NT2/D1 (cell line): ENCODE results near the gene NUMA1.

Experiments used
- DNase-seq: peaks from one replicate; pipeline ENCODE4 v3.0.0-alpha.2; 2011; ENCODE audit warnings: low read depth, low spot score
- H3K27me3 ChIP-seq: 2 replicates; pipeline ENCODE4 v1.6.0; 2011; ENCODE audit warnings: mild to moderate bottlenecking; ENCODE audit not compliant: insufficient read length, insufficient read depth
- H3K36me3 ChIP-seq: 2 replicates; pipeline ENCODE4 v1.6.1; 2011; ENCODE audit warnings: mild to moderate bottlenecking, low read length, mixed read lengths; ENCODE audit not compliant: insufficient read depth, insufficient read length
- H3K4me1 ChIP-seq: 2 replicates; pipeline ENCODE4 v1.5.1; 2011; ENCODE audit not compliant: insufficient read depth, insufficient read length
- H3K4me3 ChIP-seq: 2 replicates; pipeline ENCODE4 v1.5.1; 2011; ENCODE audit warnings: low read depth; ENCODE audit not compliant: insufficient read length
- H3K9ac ChIP-seq: 2 replicates; pipeline ENCODE4 v1.6.0; 2011; ENCODE audit warnings: low read depth; ENCODE audit not compliant: insufficient read length
- H3K9me3 ChIP-seq: 2 replicates; pipeline ENCODE4 v1.5.1; 2011; ENCODE audit warnings: mild to moderate bottlenecking, low read length; ENCODE audit not compliant: insufficient read depth
- SUZ12 ChIP-seq: IDR thresholded peaks from 2 replicates; pipeline ENCODE4 v1.6.1; 2011; ENCODE audit not compliant: insufficient read length, insufficient read depth; ENCODE audit errors: extremely low read depth
- YY1 ChIP-seq: IDR thresholded peaks from 2 replicates; pipeline ENCODE4 v1.6.1; 2011; ENCODE audit not compliant: insufficient read length, insufficient read depth
- ZNF274 ChIP-seq: IDR thresholded peaks from 2 replicates; pipeline ENCODE4 v1.6.1; 2011; ENCODE audit warnings: mild to moderate bottlenecking, low read depth, low read length

NUMA1 gene

DNA sequence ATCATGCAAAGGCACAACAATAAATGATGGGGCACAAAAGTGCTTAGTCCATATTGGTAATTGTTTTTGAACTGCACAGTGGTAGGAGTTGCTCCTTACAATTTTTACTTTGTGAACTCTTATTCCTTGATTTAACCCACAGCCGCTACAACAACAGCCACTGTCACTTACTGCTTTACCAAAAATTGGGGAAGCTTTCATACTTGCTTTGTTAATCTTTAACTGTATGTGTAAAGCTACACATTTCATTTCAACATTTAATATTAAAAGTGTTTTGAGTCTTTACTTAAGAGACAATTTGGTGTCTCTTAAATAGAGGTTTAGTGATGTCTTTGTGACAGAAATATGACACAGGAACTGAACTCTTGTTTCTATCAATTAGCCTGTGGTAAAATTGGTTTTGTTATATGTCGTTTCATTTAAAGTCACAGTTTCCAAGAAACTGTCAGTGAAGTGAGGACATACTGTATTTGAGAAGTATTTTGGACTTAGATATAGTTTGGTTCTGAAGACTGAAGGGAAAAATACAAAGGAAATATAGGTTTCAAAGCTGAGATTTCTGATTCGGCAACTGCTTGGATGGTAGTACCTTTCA is 88.1 kb downstream of the NUMA1 start:
- H3K27me3 ChIP-seq = no peaks in the 10 kb centered on the region
- H3K9ac ChIP-seq = no peak overlapping the region
- no peaks in the 10 kb centered on the region for H3K9me3 ChIP-seq
- H3K36me3 ChIP-seq = peaks cover 49% of the 10 kb centered on the region
- TF ChIP-seq SUZ12 = no peak
- DNase-seq = no peak
- H3K4me3 ChIP-seq = no peak overlapping the region
- H3K4me1 ChIP-seq = no peaks in the 10 kb centered on the region

- TF ChIP-seq YY1 (no peak), ZNF274 (no peak), SUZ12 (no peak)
- Histone ChIP-seq H3K9ac (no peak overlapping the region), H3K4me1 (no peaks in the 10 kb centered on the region), H3K36me3 (peaks cover 48% of the 10 kb centered on the region), H3K4me3 (no peak overlapping the region), H3K27me3 (no peaks in the 10 kb centered on the region), H3K9me3 (no peaks in the 10 kb centered on the region)
- no peak for DNase-seq
Observed at GRCh38 chr11:71991494-71991893, 88.8 kb downstream of the NUMA1 start.

- DNase-seq = no peak
- Histone ChIP-seq H3K9me3 (no peaks in the 10 kb centered on the region), H3K36me3 (peaks cover 45% of the 10 kb centered on the region), H3K4me3 (no peak overlapping the region), H3K9ac (no peak overlapping the region), H3K27me3 (no peaks in the 10 kb centered on the region), H3K4me1 (no peaks in the 10 kb centered on the region)
- TF ChIP-seq ZNF274 (no peak), SUZ12 (no peak), YY1 (no peak)
Observed at GRCh38 chr11:71990701-71991100, 89.6 kb downstream of the NUMA1 start.

GRCh38 chr11:71988050-71988449 is 92.3 kb downstream of the NUMA1 start:
- Histone ChIP-seq H3K27me3 (no peaks in the 10 kb centered on the region), H3K4me3 (no peak overlapping the region), H3K36me3 (peaks cover 59% of the 10 kb centered on the region), H3K9me3 (no peaks in the 10 kb centered on the region), H3K4me1 (no peaks in the 10 kb centered on the region), H3K9ac (no peak overlapping the region)
- TF ChIP-seq SUZ12 (no peak), YY1 (no peak), ZNF274 (no peak)
- no peak for DNase-seq

GRCh38 chr11:71987521-71987920 is 92.8 kb downstream of the NUMA1 start:
- DNase-seq = no peak
- Histone ChIP-seq H3K4me3 (no peak overlapping the region), H3K9ac (no peak overlapping the region), H3K9me3 (no peaks in the 10 kb centered on the region), H3K4me1 (no peaks in the 10 kb centered on the region), H3K27me3 (no peaks in the 10 kb centered on the region), H3K36me3 (peaks cover 64% of the 10 kb centered on the region)
- TF ChIP-seq YY1 (no peak), SUZ12 (no peak)

GRCh38 chr11:71986131-71986530 is 94.2 kb downstream of the NUMA1 start:
- H3K36me3 ChIP-seq = peaks cover 57% of the 10 kb centered on the region
- H3K9me3 ChIP-seq = no peaks in the 10 kb centered on the region
- H3K4me1 ChIP-seq = no peaks in the 10 kb centered on the region
- H3K9ac ChIP-seq = no peak overlapping the region
- DNase-seq = no peak
- TF ChIP-seq ZNF274 (no peak), YY1 (no peak), SUZ12 (no peak)
- H3K27me3 ChIP-seq = no peaks in the 10 kb centered on the region
- H3K4me3 ChIP-seq = no peak overlapping the region

GRCh38 chr11:71979602-71980001 is 100.7 kb downstream of the NUMA1 start:
- no peak overlapping the region for H3K9ac ChIP-seq
- TF ChIP-seq YY1 (no peak), SUZ12 (no peak), ZNF274 (no peak)
- peaks cover 44% of the 10 kb centered on the region for H3K36me3 ChIP-seq
- DNase-seq = no peak
- no peaks in the 10 kb centered on the region for H3K27me3 ChIP-seq
- H3K9me3 ChIP-seq = peaks cover 9% of the 10 kb centered on the region; the same call in 1 of the 2 replicates
- no peaks in the 10 kb centered on the region for H3K4me1 ChIP-seq
- H3K4me3 ChIP-seq = no peak overlapping the region

- Histone ChIP-seq H3K36me3 (peaks cover 44% of the 10 kb centered on the region), H3K4me3 (no peak overlapping the region), H3K9me3 (peaks cover 9% of the 10 kb centered on the region; the same call in 1 of the 2 replicates), H3K4me1 (no peaks in the 10 kb centered on the region), H3K27me3 (no peaks in the 10 kb centered on the region), H3K9ac (no peak overlapping the region)
- TF ChIP-seq SUZ12 = no peak
- no peak for TF ChIP-seq ZNF274
- TF ChIP-seq YY1 = no peak
- no peak for DNase-seq
Observed at GRCh38 chr11:71979094-71979493, 101.2 kb downstream of the NUMA1 start.
